ENCODE data around the gene IL22RA2. TPM values are rescaled to one million over a fixed set of nuclear protein-coding genes. Genes with fewer than 3 reads are reported as not detected.

The IL22RA2 gene
- total RNA-seq, 1 donor from 2014 or later = not detected

GRCh38 chr6:137097526-137097925, 75.9 kb downstream of the IL22RA2 start:
- no peak for DNase-seq (ENCODE audit: extremely low read depth, low read depth, low spot score)

DNA sequence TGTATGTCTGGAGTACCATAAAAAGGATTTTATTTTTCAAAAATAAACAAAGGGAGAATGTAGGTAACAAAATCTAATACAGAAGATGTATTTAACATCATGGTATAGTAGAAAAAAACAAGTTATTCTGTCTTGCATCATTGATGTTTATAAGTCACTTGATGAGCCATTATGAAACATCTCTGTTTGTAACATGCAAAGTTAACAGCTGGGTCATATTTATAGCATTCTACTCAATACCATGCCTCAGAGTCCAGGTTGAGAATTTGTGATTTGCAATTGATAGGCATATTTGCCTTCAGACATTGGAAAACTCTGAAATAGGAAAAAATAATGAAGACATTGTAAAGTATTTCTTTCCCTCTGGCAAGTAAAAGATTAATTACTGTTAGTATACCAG, 76.4 kb downstream of the IL22RA2 start:
- DNase-seq (ENCODE audit: extremely low read depth, low read depth, low spot score) = no peak

DNA sequence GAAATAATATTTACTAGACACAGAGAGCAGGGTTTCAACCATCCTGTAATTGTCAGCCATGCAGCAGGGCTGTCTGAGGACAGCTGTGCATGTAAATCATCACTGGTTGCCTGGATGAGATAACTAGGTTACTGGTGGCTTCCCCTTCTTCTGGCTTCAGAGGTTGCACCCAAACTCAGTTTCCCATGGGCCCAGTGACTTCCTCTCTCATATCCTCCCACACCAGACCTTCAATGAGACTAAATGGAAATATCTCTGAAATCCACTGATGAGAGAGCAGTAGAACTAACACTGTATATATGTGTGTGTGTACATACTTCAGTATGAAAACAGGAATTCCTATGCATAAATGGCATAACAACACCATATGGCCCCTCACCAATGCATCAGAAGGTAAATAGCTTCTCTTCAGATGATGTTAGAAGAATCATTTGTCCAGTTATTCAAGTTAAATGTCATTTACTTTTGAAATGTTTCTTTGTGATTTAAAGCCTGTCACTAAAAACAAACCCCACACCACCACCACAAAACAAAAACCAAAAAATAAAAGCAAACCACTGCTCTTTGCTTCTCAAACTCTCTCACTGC, 77.7 kb downstream of the IL22RA2 start:
- no peak for DNase-seq (ENCODE audit: extremely low read depth, low read depth, low spot score)

DNA sequence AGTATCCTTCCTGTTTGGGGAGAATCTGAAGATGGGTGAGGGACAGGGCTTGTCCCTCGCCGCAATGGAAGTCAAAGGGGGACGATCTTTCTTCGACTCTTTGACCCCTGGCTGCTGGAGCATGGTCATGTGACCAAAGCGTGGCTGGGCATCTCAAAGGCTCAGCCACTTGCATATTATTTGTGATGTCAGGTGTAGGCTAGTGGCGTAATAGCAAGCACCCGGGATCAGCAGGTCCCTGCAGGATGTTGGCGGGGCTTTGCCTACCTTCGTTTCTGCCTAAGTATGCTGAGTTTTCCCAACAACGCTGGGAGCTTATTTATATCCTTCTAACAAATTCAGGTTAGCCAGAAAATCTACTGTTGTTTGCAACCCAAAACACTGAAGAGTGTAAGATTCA, 78.4 kb downstream of the IL22RA2 start:
- no peak for DNase-seq (ENCODE audit: extremely low read depth, low read depth, low spot score)

- peak; percentile 47 for DNase-seq (ENCODE audit: extremely low read depth, low read depth, low spot score)
Observed at GRCh38 chr6:137094411-137095008, 78.9 kb downstream of the IL22RA2 start.

Other genes with a start within 250 kb of the IL22RA2 start
- gene IL20RA, start 128.7 kb downstream of the IL22RA2 start, total RNA-seq = 0.06 and 0.48 TPM in 2 replicates
- gene IFNGR1, start 45.7 kb upstream of the IL22RA2 start, total RNA-seq = 52.7 and 77.8 TPM in 2 replicates

Measured in glomerular endothelial cell (primary cell).